Stimulated activated naive CD8-positive, alpha-beta T cell treated with anti-CD3 and anti-CD28 coated beads, Interleukin-15, amount 100 ng/mL, for 72 hours (primary cell): ENCODE data around the gene PRLHR.

Source experiments
- ATAC-seq: fragments of 150-1000 bp; cut with Tn5 transposase; 2 replicates; pipeline ENCODE4 v1.10.0; 2021; ENCODE audit warnings: mild to moderate bottlenecking, moderate library complexity
- DNase-seq, 2 donors: peaks; one replicate each; pipeline ENCODE4 v3.0.0; 2021 to 2022
- H3K27ac Mint-ChIP-seq, 2 donors: one replicate each; pipeline ENCODE4 v1.8.0; 2022; ENCODE audit warnings: mild to moderate bottlenecking in 2 of 2, mixed read lengths in 2 of 2, moderate library complexity in 2 of 2
- H3K27me3 Mint-ChIP-seq: one replicate; pipeline ENCODE4 v1.8.0; 2022; ENCODE audit warnings: mixed read lengths
- H3K4me1 Mint-ChIP-seq: one replicate; pipeline ENCODE4 v1.8.0; 2022; ENCODE audit warnings: mild to moderate bottlenecking, mixed read lengths
- H3K4me3 Mint-ChIP-seq, 2 donors: one replicate each; pipeline ENCODE4 v1.8.0; 2022; ENCODE audit warnings: mild to moderate bottlenecking in 2 of 2, mixed read lengths in 2 of 2, moderate library complexity in 1 of 2
- H3K9me3 Mint-ChIP-seq, 2 donors: one replicate each; pipeline ENCODE4 v1.8.0; 2022; ENCODE audit warnings: mixed read lengths in 2 of 2

Gene PRLHR

DNA sequence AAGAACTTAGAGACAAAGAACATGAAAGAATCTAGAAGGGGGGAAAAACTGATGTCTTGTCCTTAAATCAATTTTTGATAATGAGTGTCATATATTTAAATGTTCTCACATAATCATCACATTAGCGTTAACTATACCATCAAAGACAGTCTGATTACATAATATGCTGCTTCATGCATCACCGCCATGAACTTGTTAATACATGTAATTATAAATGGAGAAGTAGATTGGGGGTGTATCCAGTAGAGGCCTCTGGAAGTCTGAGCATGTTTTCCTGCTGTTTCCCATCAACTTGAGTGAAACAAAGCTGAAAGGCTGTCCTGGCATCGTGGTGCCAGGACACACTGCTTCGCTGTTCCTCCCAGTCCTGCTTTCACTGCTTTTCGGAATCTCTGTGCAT, 48.2 kb downstream of the PRLHR start:
- peaks cover 56% of the 10 kb centered on the region for H3K27me3 Mint-ChIP-seq
- DNase-seq (no peak), ATAC-seq (no peak)
- no peaks in the 10 kb centered on the region for H3K9me3 Mint-ChIP-seq
- no peak overlapping the region for H3K27ac Mint-ChIP-seq
- H3K4me3 Mint-ChIP-seq: no peak overlapping the region
- peaks cover 6% of the 10 kb centered on the region for H3K4me1 Mint-ChIP-seq

DNA sequence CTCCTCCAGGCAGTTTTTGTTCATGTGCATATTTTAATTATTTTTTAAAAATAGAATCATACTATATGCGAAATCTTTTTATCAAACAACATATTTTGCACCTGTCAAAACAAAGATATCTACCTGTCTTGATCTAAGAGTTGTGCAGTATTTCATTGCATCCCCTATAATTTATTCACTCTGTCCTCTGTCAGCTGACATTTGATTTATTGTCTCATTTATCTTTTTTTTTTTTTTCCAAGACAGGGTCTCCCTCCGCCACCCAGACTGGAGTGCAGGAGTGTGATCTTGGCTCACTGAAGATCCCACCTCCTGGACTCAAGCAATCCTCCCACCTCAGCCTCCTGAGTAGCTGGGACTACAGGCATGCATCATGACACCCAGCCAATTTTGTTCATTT, 49.0 kb downstream of the PRLHR start:
- Mint-ChIP-seq H3K9me3 (no peaks in the 10 kb centered on the region), H3K27ac (no peak overlapping the region), H3K4me1 (peaks cover 6% of the 10 kb centered on the region), H3K27me3 (peaks cover 48% of the 10 kb centered on the region), H3K4me3 (no peak overlapping the region)
- no peak for DNase-seq
- ATAC-seq: no peak

DNA sequence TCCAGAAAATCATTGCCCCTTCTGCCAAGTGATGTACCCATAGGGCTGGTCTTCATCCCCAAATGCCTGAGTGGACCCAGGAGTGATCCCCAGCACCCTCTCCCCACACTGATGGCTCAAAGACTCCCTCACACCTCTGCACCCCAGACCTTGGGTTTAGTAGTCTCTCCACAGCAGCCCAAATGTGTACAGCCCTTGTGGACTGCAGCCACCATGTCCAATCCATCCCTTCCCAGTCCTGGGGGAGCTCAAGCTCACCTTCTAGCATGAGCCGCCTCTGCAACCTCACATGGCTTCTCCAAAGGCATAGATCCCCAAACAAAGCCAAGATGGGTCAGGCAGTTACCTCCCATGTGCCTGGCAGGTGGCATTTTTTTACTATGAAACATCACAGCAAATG, 50.1 kb downstream of the PRLHR start:
- no peak for ATAC-seq
- H3K27ac Mint-ChIP-seq: no peak overlapping the region

DNA sequence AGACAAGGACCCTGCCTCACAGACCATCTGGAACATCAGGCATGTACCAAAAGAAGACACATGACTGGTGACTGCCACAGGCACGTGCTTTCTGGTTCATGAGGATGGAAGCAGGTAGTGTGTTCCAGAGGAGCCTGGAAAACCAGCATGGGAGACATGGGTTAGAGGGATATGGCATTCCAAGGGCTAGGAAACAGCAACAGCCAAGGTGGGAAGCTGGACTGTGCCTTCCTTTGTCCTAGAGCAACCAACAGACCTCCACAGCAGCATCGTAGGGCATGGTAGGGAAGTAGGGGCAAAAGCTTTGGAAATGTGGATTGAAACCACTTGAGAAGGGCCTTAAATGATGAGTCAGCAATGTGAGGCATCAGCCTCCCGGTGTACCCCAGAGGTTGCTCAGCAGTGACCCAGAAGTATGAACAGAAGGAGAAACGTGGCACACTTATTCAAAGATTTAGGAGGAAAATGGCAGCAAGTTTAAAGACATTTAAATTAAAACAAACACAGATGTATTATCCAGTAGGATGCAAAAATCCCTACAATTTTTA, 51.0 kb downstream of the PRLHR start:
- DNase-seq (no peak), ATAC-seq (no peak)
- peaks cover 42% of the 10 kb centered on the region for H3K27me3 Mint-ChIP-seq
- H3K4me3 Mint-ChIP-seq: no peak overlapping the region
- H3K9me3 Mint-ChIP-seq: no peaks in the 10 kb centered on the region
- H3K4me1 Mint-ChIP-seq: peaks cover 6% of the 10 kb centered on the region
- H3K27ac Mint-ChIP-seq: no peak overlapping the region

More for the DNA sequence above, 50.1 kb downstream of the PRLHR start:
- H3K4me3 Mint-ChIP-seq: no peak overlapping the region
- no peak for DNase-seq
- peaks cover 43% of the 10 kb centered on the region for H3K27me3 Mint-ChIP-seq
- peaks cover 6% of the 10 kb centered on the region for H3K4me1 Mint-ChIP-seq
- no peaks in the 10 kb centered on the region for H3K9me3 Mint-ChIP-seq

DNA sequence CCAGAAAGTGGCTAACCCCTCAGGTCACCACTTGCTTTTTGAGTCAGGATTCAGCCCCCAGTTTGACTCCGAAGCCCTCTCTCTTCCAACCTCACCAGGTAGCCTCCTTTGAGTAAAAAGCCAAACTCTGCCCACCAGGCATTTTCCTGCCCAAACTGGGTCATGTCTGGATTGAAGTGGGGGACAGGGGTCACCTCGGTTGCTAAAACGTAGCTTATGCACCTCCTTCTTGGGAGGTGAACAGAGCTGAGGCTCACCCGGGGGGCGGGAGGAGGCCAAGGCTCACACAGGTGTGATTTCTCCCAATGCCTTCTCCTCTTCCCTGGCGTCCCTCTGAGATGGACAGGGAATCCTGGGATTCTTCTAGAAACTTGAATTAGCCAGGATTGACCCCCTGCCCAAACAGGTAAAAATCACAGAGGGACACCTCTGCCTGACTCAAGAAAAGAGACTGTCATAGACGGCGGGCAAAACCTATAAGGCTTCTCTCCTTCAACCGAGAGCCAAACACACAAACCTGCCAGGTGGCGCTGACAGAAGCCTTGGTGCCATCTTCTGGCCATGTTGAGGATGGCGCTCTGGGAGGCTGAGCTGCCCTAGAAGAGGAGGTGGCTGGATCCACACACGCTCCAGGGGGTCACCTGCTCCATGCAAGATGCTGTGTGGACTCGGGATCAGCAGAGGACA, 51.6 kb downstream of the PRLHR start:
- Mint-ChIP-seq H3K27ac (no peak overlapping the region), H3K4me1 (peaks cover 6% of the 10 kb centered on the region), H3K4me3 (no peak overlapping the region), H3K9me3 (no peaks in the 10 kb centered on the region), H3K27me3 (peaks cover 42% of the 10 kb centered on the region)
- peak; percentile 42 to 49 for DNase-seq
- peak; percentile 82 for ATAC-seq

DNA sequence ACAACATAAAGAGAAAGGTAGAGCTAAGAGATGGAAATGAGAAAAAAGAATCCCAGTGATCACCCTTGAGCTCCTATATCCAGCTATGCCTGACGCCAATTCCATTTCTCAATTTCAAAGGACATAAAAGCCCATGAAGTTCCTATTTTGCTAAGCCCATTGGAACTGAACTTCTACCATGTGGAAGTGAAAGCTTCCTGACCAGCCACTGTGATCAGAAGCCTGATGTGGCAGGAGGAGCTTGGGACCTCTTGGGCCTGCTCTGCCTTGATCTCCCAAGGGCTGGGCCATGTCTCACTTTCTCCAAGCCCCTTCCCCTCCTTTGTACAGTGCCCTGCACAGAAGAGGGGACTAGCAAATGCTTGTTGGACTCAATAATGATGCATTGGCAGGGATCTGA, 52.7 kb downstream of the PRLHR start:
- H3K4me1 Mint-ChIP-seq: peaks cover 6% of the 10 kb centered on the region

DNA sequence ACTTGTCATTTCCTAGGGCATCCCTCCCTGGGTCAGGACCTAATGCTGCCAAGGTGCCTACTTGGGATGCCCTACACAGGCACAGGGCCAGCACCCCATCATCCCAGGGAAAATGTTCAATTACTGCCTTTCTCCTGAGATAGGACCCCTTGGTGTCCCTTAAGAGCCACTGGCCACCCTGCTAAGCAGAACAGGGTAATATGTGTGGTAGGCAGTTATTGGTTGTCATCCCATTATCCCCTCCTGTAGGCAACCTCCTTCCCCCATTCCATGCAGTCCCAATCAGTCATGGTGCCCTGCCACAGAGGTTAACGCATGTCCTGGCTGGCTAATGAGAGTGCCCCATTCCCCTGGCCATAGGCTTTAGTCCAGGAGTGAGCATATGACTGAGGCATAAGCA, 53.2 kb downstream of the PRLHR start:
- peaks cover 33% of the 10 kb centered on the region for H3K27me3 Mint-ChIP-seq
- H3K9me3 Mint-ChIP-seq: no peaks in the 10 kb centered on the region
- no peak for ATAC-seq
- H3K4me3 Mint-ChIP-seq: no peak overlapping the region
- no peak overlapping the region for H3K27ac Mint-ChIP-seq
- H3K4me1 Mint-ChIP-seq: peaks cover 6% of the 10 kb centered on the region
- no peak for DNase-seq

More for the DNA sequence above, 52.7 kb downstream of the PRLHR start:
- Mint-ChIP-seq H3K27ac (no peak overlapping the region), H3K9me3 (no peaks in the 10 kb centered on the region), H3K4me3 (no peak overlapping the region), H3K27me3 (peaks cover 33% of the 10 kb centered on the region)
- DNase-seq (no peak), ATAC-seq (no peak)

DNA sequence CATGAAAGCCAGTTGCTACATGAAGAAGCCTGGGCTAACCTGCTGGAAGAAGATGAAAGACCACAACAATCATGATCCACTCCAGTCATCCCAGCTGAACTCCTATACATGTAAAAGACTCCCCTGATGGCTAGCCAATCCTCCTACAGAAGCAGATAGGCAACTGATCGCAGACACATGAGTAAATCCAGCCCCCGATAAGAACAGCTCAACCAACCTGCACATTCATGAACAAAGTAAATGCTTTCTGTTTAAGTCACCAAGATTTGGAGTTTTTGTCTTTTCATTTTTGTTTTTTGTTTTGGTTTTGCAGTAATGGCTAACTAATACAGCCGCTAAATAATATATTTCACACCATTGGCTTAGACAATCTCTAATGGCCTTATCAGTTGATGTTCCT, 53.7 kb downstream of the PRLHR start:
- ATAC-seq (no peak), DNase-seq (no peak)
- Mint-ChIP-seq H3K9me3 (no peaks in the 10 kb centered on the region), H3K4me1 (peaks cover 6% of the 10 kb centered on the region), H3K4me3 (no peak overlapping the region), H3K27ac (no peak overlapping the region), H3K27me3 (peaks cover 33% of the 10 kb centered on the region)
